Fibroblast of lung (primary cell): ENCODE data around the gene SUSD5. TPM values are rescaled to one million over a fixed set of nuclear protein-coding genes. Genes with fewer than 3 reads are reported as not detected.

ENCODE experiments used
- DNase-seq, 2 donors: peaks; one replicate each; pipeline versions ENCODE4 v3.0.0 to v3.0.0-alpha.2; 2010; ENCODE audit warnings: low read depth in 2 of 2
- H2AFZ ChIP-seq: 2 replicates; pipeline ENCODE4 v1.5.1; 2012; ENCODE audit warnings: low read length, control low read depth, inconsistent platforms
- H3K27ac ChIP-seq: 2 replicates; pipeline ENCODE4 v1.5.1; 2011; ENCODE audit warnings: low read length, control low read depth; ENCODE audit not compliant: insufficient read depth
- H3K27me3 ChIP-seq: 2 replicates; pipeline ENCODE4 v1.5.1; 2011; ENCODE audit warnings: mild to moderate bottlenecking, low read length; ENCODE audit not compliant: control insufficient read depth, insufficient read depth
- H3K36me3 ChIP-seq: 2 replicates; pipeline ENCODE4 v1.5.1; 2011; ENCODE audit warnings: low read length; ENCODE audit not compliant: control insufficient read depth, insufficient read depth
- H3K4me1 ChIP-seq: 2 replicates; pipeline ENCODE4 v1.5.1; 2011; ENCODE audit warnings: low read length; ENCODE audit not compliant: control insufficient read depth, insufficient read depth; ENCODE audit errors: extremely low read depth
- H3K4me2 ChIP-seq: 2 replicates; pipeline ENCODE4 v1.5.1; 2011; ENCODE audit warnings: low read length, control low read depth; ENCODE audit not compliant: insufficient read depth; ENCODE audit errors: extremely low read depth
- H3K4me3 ChIP-seq, 4 experiments: fragments of 200-600 bp in 1 of 4; sonication (generic) in 1 of 4; replicated peaks in 1 of 4; 2 replicates each; pipeline ENCODE4 v1.5.1; 2011 to 2016; ENCODE audit warnings: low read length in 4 of 4, low read depth in 3 of 4, mild to moderate bottlenecking in 3 of 4, control low read depth in 2 of 4, inconsistent platforms in 1 of 4, mixed read lengths in 1 of 4; ENCODE audit not compliant: insufficient read depth in 1 of 4; ENCODE audit errors: control extremely low read depth in 1 of 4
- H3K79me2 ChIP-seq: 2 replicates; pipeline ENCODE4 v1.5.1; 2012; ENCODE audit warnings: mild to moderate bottlenecking, low read length, inconsistent platforms; ENCODE audit not compliant: control insufficient read depth, insufficient read depth
- H3K9ac ChIP-seq: 2 replicates; pipeline ENCODE4 v1.5.1; 2011; ENCODE audit warnings: mild to moderate bottlenecking, low read length, control low read depth; ENCODE audit not compliant: insufficient read depth
- H3K9me3 ChIP-seq: 2 replicates; pipeline ENCODE4 v1.5.1; 2012; ENCODE audit warnings: low read depth, low read length; ENCODE audit not compliant: control insufficient read depth, insufficient read depth
- H4K20me1 ChIP-seq: 2 replicates; pipeline ENCODE4 v1.5.1; 2011; ENCODE audit warnings: low read length; ENCODE audit not compliant: control insufficient read depth, insufficient read depth; ENCODE audit errors: extremely low read depth
- EZH2 ChIP-seq: IDR thresholded peaks from 2 replicates; pipeline ENCODE4 v1.5.1; 2012; ENCODE audit warnings: low read length, control low read depth, mild to moderate bottlenecking; ENCODE audit errors: missing control alignments
- polyA plus RNA-seq, 2 donors: library from polyadenylated mRNA; depleted of rRNA in 1 of 2; stranded (reverse) in 1 of 2; unstranded in 1 of 2; fragments of >200 nt; gene quantifications; 2 replicates each; pipeline ENCODE4 v1.2.1, GENCODE V29; 2011 to 2012; ENCODE audit warnings: missing spikeins in 1 of 2
- total RNA-seq: library from RNA; depleted of rRNA; stranded (reverse); fragments of >200 nt; gene quantifications from 2 replicates; pipeline ENCODE4 v1.2.1, GENCODE V29; 2014
- TF ChIP-seq, protein P1 (sequence below), 2 donors: IDR thresholded peaks in 1 of 2; conservative IDR thresholded peaks in 1 of 2; 1 replicate in 1 of 2; 2 replicates in 1 of 2; pipeline ENCODE4 v1.5.1; 2011 to 2012; ENCODE audit warnings: low read length in 2 of 2, control low read depth in 1 of 2, inconsistent platforms in 1 of 2, low read depth in 1 of 2, mild to moderate bottlenecking in 1 of 2

SUSD5 gene
- total and polyA plus RNA-seq, 2 donors (not counting 1 experiment from before 2014, with no cell fraction given) = 0.75 to 2.3 TPM

GRCh38 chr3:33105341-33105948, 113.2 kb downstream of the SUSD5 start:
- Histone ChIP-seq H3K4me2 (no peak overlapping the region), H3K27me3 (no peaks in the 10 kb centered on the region), H4K20me1 (no peaks in the 10 kb centered on the region), H3K79me2 (no peaks in the 10 kb centered on the region), H3K4me3 (no peak overlapping the region), H3K36me3 (no peaks in the 10 kb centered on the region), H3K9me3 (no peaks in the 10 kb centered on the region), H3K4me1 (no peaks in the 10 kb centered on the region), H2AFZ (no peak overlapping the region), H3K27ac (no peak overlapping the region), H3K9ac (no peak overlapping the region)
- no peak for TF ChIP-seq EZH2
- TF ChIP-seq, protein P1, sequence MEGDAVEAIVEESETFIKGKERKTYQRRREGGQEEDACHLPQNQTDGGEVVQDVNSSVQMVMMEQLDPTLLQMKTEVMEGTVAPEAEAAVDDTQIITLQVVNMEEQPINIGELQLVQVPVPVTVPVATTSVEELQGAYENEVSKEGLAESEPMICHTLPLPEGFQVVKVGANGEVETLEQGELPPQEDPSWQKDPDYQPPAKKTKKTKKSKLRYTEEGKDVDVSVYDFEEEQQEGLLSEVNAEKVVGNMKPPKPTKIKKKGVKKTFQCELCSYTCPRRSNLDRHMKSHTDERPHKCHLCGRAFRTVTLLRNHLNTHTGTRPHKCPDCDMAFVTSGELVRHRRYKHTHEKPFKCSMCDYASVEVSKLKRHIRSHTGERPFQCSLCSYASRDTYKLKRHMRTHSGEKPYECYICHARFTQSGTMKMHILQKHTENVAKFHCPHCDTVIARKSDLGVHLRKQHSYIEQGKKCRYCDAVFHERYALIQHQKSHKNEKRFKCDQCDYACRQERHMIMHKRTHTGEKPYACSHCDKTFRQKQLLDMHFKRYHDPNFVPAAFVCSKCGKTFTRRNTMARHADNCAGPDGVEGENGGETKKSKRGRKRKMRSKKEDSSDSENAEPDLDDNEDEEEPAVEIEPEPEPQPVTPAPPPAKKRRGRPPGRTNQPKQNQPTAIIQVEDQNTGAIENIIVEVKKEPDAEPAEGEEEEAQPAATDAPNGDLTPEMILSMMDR (conservative IDR thresholded peaks at IDR 0.05 in 1 of 2, IDR thresholded peaks at IDR 0.05 in 1 of 2; ENCODE audit: low read depth in 1 of 2, low read length in 2 of 2) = no peak
- DNase-seq = no peak

GRCh38 chr3:33104803-33105202, 113.8 kb downstream of the SUSD5 start:
- Histone ChIP-seq H3K4me3 (no peak overlapping the region), H2AFZ (no peak overlapping the region), H4K20me1 (no peaks in the 10 kb centered on the region), H3K4me2 (no peak overlapping the region), H3K4me1 (no peaks in the 10 kb centered on the region), H3K9ac (no peak overlapping the region), H3K9me3 (no peaks in the 10 kb centered on the region), H3K27ac (no peak overlapping the region), H3K36me3 (no peaks in the 10 kb centered on the region), H3K79me2 (no peaks in the 10 kb centered on the region), H3K27me3 (no peaks in the 10 kb centered on the region)
- DNase-seq = no peak
- no peak for TF ChIP-seq EZH2
- TF ChIP-seq, protein P1 (conservative IDR thresholded peaks at IDR 0.05 in 1 of 2, IDR thresholded peaks at IDR 0.05 in 1 of 2; ENCODE audit: low read depth in 1 of 2, low read length in 2 of 2) = no peak

DNA sequence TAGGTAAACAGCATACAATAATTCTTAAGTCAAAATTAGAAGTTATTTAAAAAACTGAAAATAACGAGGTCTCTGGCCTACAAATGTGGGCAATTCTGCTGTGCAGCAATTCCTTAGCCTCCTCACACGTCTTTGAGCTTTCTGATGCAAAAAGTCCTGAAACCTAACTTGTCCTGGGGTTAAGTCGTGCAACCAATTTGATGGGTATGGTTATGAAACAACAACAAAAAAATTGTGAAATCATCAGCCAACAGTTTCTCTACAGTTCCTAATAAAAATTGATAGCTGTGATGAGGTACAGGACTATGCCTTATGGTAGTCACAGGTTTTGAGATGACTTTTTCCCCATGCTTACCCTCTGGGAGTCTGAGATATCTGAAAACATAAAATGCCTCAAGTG, 115.1 kb downstream of the SUSD5 start:
- Histone ChIP-seq H3K79me2 (no peaks in the 10 kb centered on the region), H2AFZ (no peak overlapping the region), H3K36me3 (no peaks in the 10 kb centered on the region), H4K20me1 (no peaks in the 10 kb centered on the region), H3K4me2 (no peak overlapping the region), H3K4me1 (no peaks in the 10 kb centered on the region), H3K4me3 (no peak overlapping the region), H3K9me3 (no peaks in the 10 kb centered on the region), H3K9ac (no peak overlapping the region), H3K27ac (no peak overlapping the region), H3K27me3 (no peaks in the 10 kb centered on the region)
- TF ChIP-seq EZH2 = no peak
- TF ChIP-seq, protein P1 (conservative IDR thresholded peaks at IDR 0.05 in 1 of 2, IDR thresholded peaks at IDR 0.05 in 1 of 2; ENCODE audit: low read depth in 1 of 2, low read length in 2 of 2) = no peak
- no peak for DNase-seq
